Endodermal cell (in vitro differentiated cells): Measurements from ENCODE around the gene POU6F2. TPM values are rescaled to one million over a fixed set of nuclear protein-coding genes. Genes with fewer than 3 reads are reported as not detected.

Experiments used
- DNase-seq: peaks from one replicate; pipeline ENCODE4 v3.0.0-alpha.2; 2017
- H3K27ac ChIP-seq: 2 replicates; pipeline ENCODE4 v1.5.1; 2013; ENCODE audit warnings: mild to moderate bottlenecking, low read depth, low read length, moderate library complexity
- H3K27me3 ChIP-seq: 2 replicates; pipeline ENCODE4 v1.6.1; 2013; ENCODE audit warnings: mild to moderate bottlenecking, low read length, moderate library complexity; ENCODE audit not compliant: insufficient read depth, control insufficient read depth, poor library complexity, severe bottlenecking
- H3K36me3 ChIP-seq: 2 replicates; pipeline ENCODE4 v1.7.0; 2013; ENCODE audit warnings: mild to moderate bottlenecking, low read length, moderate library complexity; ENCODE audit not compliant: control insufficient read depth, insufficient read depth
- H3K4me1 ChIP-seq: one replicate; pipeline ENCODE4 v1.7.0; 2013; ENCODE audit warnings: low read length; ENCODE audit not compliant: control insufficient read depth, insufficient read depth
- H3K4me3 ChIP-seq: 2 replicates; pipeline ENCODE4 v1.5.1; 2013; ENCODE audit warnings: mild to moderate bottlenecking, low read length, moderate library complexity
- H3K9ac ChIP-seq: 2 replicates; pipeline ENCODE4 v1.6.1; 2013; ENCODE audit warnings: mild to moderate bottlenecking, low read length, moderate library complexity; ENCODE audit not compliant: poor library complexity, severe bottlenecking; ENCODE audit errors: extremely low read depth
- H3K9me3 ChIP-seq: 2 replicates; pipeline ENCODE4 v1.6.1; 2013; ENCODE audit warnings: mild to moderate bottlenecking, low read length, moderate library complexity; ENCODE audit not compliant: control insufficient read depth
- H3K27ac Mint-ChIP-seq: 2 replicates; pipeline ENCODE4 v1.8.0; 2020; ENCODE audit warnings: mixed read lengths
- H3K27me3 Mint-ChIP-seq: 2 replicates; pipeline ENCODE4 v1.8.0; 2021; ENCODE audit warnings: mild to moderate bottlenecking, mixed read lengths; ENCODE audit not compliant: insufficient read depth
- H3K36me3 Mint-ChIP-seq: 2 replicates; pipeline ENCODE4 v1.8.0; 2020; ENCODE audit warnings: low read depth, mixed read lengths
- H3K4me1 Mint-ChIP-seq: 2 replicates; pipeline ENCODE4 v1.8.0; 2020; ENCODE audit warnings: mixed read lengths
- H3K4me3 Mint-ChIP-seq: 2 replicates; pipeline ENCODE4 v1.8.0; 2020; ENCODE audit warnings: mild to moderate bottlenecking, moderate library complexity, mixed read lengths
- H3K9me3 Mint-ChIP-seq: 2 replicates; pipeline ENCODE4 v1.8.0; 2020; ENCODE audit warnings: mild to moderate bottlenecking, mixed read lengths
- CTCF ChIP-seq: fragments of 200-600 bp; sonication (generic); conservative IDR thresholded peaks from 2 replicates; pipeline ENCODE4 v1.5.0; 2021; ENCODE audit warnings: antibody characterized with exemption, mild to moderate bottlenecking
- WGBS, 2 experiments: methylation state at CpG; one replicate each; pipeline versions ENCODE4 v1.1.5 to v1.1.7; 2013; ENCODE audit warnings: missing lambda C conversion rate in 2 of 2, mixed read lengths in 1 of 2; ENCODE audit not compliant: insufficient coverage in 1 of 2, insufficient read length in 1 of 2; 5-methylcytosine and 5-hydroxymethylcytosine counted together
- total RNA-seq, 2 donors: library from RNA; stranded (reverse); fragmentation: NEBNext Ultra II Directional in 1 of 2; extraction: Animal tissue kit (Norgen Biotek cat#: 25700) in 1 of 2; gene quantifications; 2 replicates in 1 of 2; 3 replicates in 1 of 2; pipeline ENCODE4 v1.2.1, GENCODE V29; 2021

Gene POU6F2
- total RNA-seq, 2 donors from 2014 or later = 6.0 to 10.0 TPM

- no peak overlapping the region for H3K27ac Mint-ChIP-seq
- H3K4me1 Mint-ChIP-seq = peaks cover 39% of the 10 kb centered on the region
Measured at GRCh38 chr7:39312254-39312989, 334.7 kb downstream of the POU6F2 start.

GRCh38 chr7:39313376-39313775, 335.7 kb downstream of the POU6F2 start:
- no peaks in the 10 kb centered on the region for H3K9me3 Mint-ChIP-seq
- no peak overlapping the region for H3K27ac ChIP-seq
- H3K9ac ChIP-seq = no peak overlapping the region
- no peaks in the 10 kb centered on the region for H3K27me3 ChIP-seq
- peak overlapping the region; percentile 24 for H3K27ac Mint-ChIP-seq
- peaks cover 46% of the 10 kb centered on the region for H3K4me1 Mint-ChIP-seq
- no peak overlapping the region for H3K4me3 Mint-ChIP-seq
- H3K36me3 Mint-ChIP-seq = no peaks in the 10 kb centered on the region
- DNase-seq = no peak
- H3K9me3 ChIP-seq = no peaks in the 10 kb centered on the region
- H3K4me3 ChIP-seq = no peak overlapping the region
- WGBS, 2 experiments = 91 to 93% methylated on average over 3 to 4 of the region's 4 CpGs
- TF ChIP-seq CTCF = no peak
- H3K36me3 ChIP-seq = no peaks in the 10 kb centered on the region
- H3K27me3 Mint-ChIP-seq = no peaks in the 10 kb centered on the region
- no peaks in the 10 kb centered on the region for H3K4me1 ChIP-seq

More at GRCh38 chr7:39312254-39312989, 334.7 kb downstream of the POU6F2 start:
- Histone ChIP-seq H3K4me3 (no peak overlapping the region), H3K4me1 (no peaks in the 10 kb centered on the region), H3K27me3 (no peaks in the 10 kb centered on the region), H3K27ac (no peak overlapping the region), H3K9me3 (no peaks in the 10 kb centered on the region), H3K9ac (no peak overlapping the region), H3K36me3 (no peaks in the 10 kb centered on the region)
- 88 to 97% methylated on average over 8 to 10 of the region's 10 CpGs for WGBS, 2 experiments
- Mint-ChIP-seq H3K4me3 (no peak overlapping the region), H3K27me3 (no peaks in the 10 kb centered on the region), H3K36me3 (no peaks in the 10 kb centered on the region), H3K9me3 (no peaks in the 10 kb centered on the region)
- no peak for TF ChIP-seq CTCF
- no peak for DNase-seq

GRCh38 chr7:39313974-39314373, 336.3 kb downstream of the POU6F2 start:
- 74 to 83% methylated on average over 6 of the region's 6 CpGs for WGBS, 2 experiments
- H3K9me3 ChIP-seq = no peaks in the 10 kb centered on the region
- H3K9me3 Mint-ChIP-seq = no peaks in the 10 kb centered on the region
- H3K4me3 Mint-ChIP-seq = no peak overlapping the region
- H3K4me3 ChIP-seq = no peak overlapping the region
- H3K4me1 Mint-ChIP-seq = peaks cover 51% of the 10 kb centered on the region
- no peaks in the 10 kb centered on the region for H3K36me3 Mint-ChIP-seq
- no peak overlapping the region for H3K9ac ChIP-seq
- no peaks in the 10 kb centered on the region for H3K27me3 ChIP-seq
- no peak overlapping the region for H3K27ac ChIP-seq
- H3K4me1 ChIP-seq = no peaks in the 10 kb centered on the region
- H3K27me3 Mint-ChIP-seq = no peaks in the 10 kb centered on the region
- DNase-seq = no peak
- TF ChIP-seq CTCF = no peak
- H3K36me3 ChIP-seq = no peaks in the 10 kb centered on the region
- no peak overlapping the region for H3K27ac Mint-ChIP-seq
